Stimulated activated CD8-positive, alpha-beta memory T cell treated with anti-CD3 and anti-CD28 coated beads, Interleukin-12 subunit alpha, Interleukin-12 subunit beta, amount 100 ng/mL, for 1 hour (primary cell): Measurements from ENCODE around the gene CACNB2.
"Not testable (repeated sequence)": the region's sequence is repeated elsewhere in the genome, so short reads cannot be mapped to it uniquely, and the experiment has no call there.

Source experiments
- DNase-seq: peaks from one replicate; pipeline ENCODE4 v3.0.0-alpha.2; 2020; ENCODE audit warnings: low read depth

Gene CACNB2

GRCh38 chr10:18145652-18146051, 5.4 kb downstream of the CACNB2 start:
- DNase-seq, result no peak

- no peak for DNase-seq
Observed at GRCh38 chr10:18149196-18149800, 9.1 kb downstream of the CACNB2 start.

GRCh38 chr10:18151356-18151890, 11.2 kb downstream of the CACNB2 start:
- DNase-seq, result no peak

DNA sequence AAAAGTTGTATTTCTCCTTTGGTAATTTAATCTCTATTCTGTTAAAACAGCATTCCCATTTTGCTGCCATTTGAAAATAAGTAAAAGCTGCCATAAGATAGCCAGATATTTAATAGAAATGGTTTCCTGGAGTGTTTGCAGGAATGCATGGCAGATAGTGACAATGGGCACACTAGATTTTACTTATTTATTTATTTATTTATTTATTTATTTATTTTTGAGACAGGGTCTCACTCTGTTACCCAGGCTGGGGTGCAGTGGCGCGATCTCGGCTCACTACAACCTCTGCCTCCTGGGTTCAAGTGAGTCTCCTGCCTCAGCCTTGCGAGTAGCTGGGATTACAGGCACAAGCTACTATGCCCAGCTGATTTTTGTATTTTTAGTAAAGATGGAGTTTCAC, 13.2 kb downstream of the CACNB2 start:
- DNase-seq, result not testable (repeated sequence)

DNA sequence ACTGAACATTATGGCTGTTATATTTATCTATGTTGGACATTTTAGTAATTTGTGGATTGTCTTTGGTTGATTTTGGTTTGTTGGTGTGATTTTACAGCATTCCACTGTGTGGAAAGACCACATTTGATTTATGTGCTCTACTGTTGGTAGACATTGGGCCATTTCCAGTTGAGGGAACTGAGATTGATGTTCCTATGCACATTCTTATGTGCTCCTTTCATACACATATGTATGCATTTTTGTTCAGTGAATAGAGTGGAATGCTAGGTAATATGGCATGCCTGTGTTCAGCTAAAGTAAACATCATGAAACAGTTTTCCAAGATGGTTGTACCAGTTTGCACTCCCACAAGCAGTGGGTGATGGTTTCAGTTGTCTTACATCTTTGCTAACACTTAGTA, 15.1 kb downstream of the CACNB2 start:
- DNase-seq, result no peak

DNA sequence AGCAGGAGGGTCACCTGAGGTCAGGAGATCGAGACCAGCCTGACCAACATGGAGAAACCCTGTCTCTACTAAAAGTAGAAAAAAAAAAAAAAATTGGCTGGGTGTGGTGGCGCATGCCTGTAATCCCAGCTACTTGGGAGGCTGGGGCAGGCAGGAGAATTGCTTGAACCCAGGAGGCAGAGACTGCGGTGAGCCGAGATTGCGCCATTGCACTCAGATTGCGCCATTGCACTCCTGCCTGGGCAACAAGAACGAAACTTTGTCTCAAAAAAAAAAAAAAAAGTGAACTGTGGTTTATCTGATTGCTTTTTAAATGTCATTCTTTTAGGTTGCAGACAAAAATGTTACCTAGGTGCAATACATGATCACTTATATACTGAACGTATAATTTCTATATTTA, 16.6 kb downstream of the CACNB2 start:
- DNase-seq, result not testable (repeated sequence)

DNA sequence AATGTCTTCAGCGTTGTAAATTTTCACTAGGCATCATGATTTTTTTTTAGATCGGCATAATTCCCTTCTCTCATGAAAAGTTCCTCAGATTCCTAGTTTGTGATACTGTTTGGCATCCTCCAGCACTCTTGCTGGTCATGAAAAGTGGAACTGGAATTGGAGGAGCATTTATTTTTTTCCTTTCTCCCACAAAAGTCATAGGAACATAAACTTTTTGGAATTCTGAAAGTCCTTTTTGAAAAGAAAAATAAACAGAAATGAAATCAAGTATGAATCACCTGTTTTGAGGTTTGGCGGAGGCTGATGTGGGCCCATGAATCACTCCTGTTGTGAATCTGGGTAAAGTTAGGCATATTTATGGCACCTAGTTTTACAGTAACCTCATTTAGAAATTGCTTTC, 17.7 kb downstream of the CACNB2 start:
- no peak for DNase-seq

- no peak for DNase-seq
Observed at GRCh38 chr10:18158773-18159265, 18.6 kb downstream of the CACNB2 start.

DNA sequence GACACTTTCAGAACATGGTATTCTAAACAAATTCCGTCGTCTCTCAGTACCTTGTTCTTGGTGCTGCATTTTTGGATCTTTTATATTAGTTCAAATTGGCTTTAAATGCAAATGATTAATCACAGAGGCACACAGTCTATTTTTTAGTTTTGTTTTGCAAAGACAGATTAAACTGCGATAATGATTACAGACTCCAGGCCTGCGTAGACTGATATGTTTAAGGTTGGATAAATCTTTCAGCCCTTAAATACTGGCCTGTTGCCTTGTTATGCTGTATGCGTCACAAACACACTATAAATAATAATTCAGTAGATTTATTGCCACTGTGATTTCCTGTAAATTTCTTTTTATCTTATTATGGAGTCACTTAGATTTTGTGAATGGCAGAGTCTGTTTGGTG, 19.3 kb downstream of the CACNB2 start:
- no peak for DNase-seq

DNA sequence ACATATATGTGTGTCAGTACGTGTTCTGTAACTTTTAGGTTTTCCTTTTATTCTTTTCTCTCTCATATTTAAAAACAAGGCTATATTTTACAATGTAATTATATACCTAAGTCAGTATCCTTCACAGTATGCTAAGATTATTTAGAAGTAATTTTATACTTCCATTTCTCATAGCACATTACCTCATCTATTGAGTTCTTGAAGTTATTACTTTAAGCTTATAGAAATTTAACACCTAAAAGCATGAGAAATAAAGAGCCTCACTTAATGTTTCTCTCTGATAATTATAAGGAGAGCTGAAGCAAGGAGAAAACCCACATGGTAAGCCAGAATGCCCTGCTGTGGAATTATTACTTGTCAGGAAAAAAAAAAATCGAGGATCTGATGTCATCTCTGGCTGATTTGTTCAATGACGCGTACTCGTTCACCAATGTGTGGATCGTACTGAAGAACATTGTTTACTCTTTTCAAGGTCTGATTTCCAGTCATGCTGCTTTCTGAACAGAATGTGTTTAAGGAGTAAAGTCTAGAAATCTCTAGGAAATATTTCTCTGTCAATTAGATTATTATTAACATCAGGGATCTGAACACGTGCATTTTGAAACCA, 21.9 kb downstream of the CACNB2 start:
- DNase-seq, result no peak

DNA sequence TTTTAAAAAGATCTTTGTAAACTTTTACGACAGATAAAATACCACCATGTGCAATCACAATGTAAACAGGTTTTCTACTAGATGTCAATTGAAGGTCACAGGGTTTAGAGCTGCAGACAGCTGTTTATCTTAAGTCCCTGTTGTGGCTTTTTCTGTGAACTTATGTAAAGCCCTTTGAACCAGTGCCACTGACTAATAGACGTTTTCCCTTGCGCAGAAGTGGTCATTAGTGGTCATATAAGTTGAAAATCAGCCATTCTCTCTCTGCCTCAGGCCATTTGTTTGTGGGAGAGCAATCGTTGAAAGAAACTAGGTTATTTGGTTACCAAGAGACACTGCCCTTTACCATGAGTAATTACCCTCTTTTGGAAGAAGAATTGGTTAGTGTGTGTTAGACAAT, 23.9 kb downstream of the CACNB2 start:
- DNase-seq, result no peak

GRCh38 chr10:18164748-18165361, 24.6 kb downstream of the CACNB2 start:
- DNase-seq, result no peak

GRCh38 chr10:18178854-18179483, 38.7 kb downstream of the CACNB2 start:
- no peak for DNase-seq

GRCh38 chr10:18179891-18180290, 39.7 kb downstream of the CACNB2 start:
- no peak for DNase-seq

- DNase-seq, result not testable (repeated sequence)
Observed at GRCh38 chr10:18181382-18181781, 41.2 kb downstream of the CACNB2 start.

- no peak for DNase-seq
Observed at GRCh38 chr10:18185621-18186020, 45.4 kb downstream of the CACNB2 start.

- DNase-seq, result no peak
Observed at GRCh38 chr10:18190840-18191239, 50.6 kb downstream of the CACNB2 start.

DNA sequence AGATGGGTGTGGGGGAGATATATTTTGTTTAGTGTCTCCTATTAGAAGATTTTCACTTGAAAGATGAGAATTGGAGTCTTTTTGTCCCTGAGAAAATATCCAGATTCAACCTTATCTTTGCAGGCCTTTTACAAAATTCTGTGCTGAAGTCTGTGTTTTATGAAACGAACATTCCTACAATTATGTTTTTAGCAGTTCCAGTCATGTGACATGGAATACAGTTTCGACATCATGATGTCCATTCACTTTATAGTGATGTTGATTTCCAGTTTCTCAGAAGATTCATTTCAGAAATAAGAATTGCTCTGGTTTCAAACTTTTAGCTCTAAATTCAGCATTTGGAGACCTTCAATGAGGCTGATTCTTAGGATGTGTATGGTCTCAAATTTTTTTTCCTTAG, 54.4 kb downstream of the CACNB2 start:
- DNase-seq, result no peak

- no peak for DNase-seq
Observed at GRCh38 chr10:18195060-18195799, 55.0 kb downstream of the CACNB2 start.

GRCh38 chr10:18196806-18197550, 56.8 kb downstream of the CACNB2 start:
- DNase-seq, result no peak

DNA sequence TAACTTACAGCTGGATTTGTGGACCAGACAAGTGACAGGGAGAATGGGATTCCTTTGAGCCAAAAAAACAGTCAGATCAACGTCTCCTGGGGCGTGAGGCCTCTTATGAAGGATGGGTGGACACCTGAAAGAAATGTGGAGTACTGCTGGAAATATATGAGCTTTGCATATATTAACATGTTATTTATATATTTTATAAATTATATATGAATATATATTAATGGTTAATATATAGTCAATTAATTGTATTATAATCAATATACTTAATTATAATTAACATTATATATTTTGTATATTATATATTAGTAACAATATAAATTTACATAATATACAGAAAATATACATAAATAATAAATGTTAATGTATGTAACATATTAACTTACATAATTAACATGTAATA, 57.5 kb downstream of the CACNB2 start:
- DNase-seq, result no peak
